Effector memory CD4-positive, alpha-beta T cell (primary cell): ENCODE measurements around the gene FNDC3B.

Experiments
- DNase-seq, 3 donors: peaks; one replicate each; pipeline ENCODE4 v3.0.0-alpha.2; 2020
- H3K27ac ChIP-seq: 2 replicates; pipeline ENCODE4 v1.7.0; 2013; ENCODE audit warnings: mild to moderate bottlenecking, low read length, moderate library complexity; ENCODE audit not compliant: insufficient read depth, poor library complexity, severe bottlenecking
- H3K27me3 ChIP-seq: replicated peaks from 2 replicates; pipeline ENCODE4 v1.7.0; 2013; ENCODE audit warnings: mild to moderate bottlenecking, low read length; ENCODE audit not compliant: insufficient read depth, control insufficient read depth, poor library complexity, severe bottlenecking
- H3K36me3 ChIP-seq: 2 replicates; pipeline ENCODE4 v1.7.0; 2013; ENCODE audit warnings: mild to moderate bottlenecking, low read length, moderate library complexity; ENCODE audit not compliant: control insufficient read depth, insufficient read depth
- H3K4me1 ChIP-seq: 2 replicates; pipeline ENCODE4 v1.7.0; 2013; ENCODE audit warnings: low read length, mild to moderate bottlenecking; ENCODE audit not compliant: control insufficient read depth, insufficient read depth, poor library complexity, severe bottlenecking
- H3K4me3 ChIP-seq: 2 replicates; pipeline ENCODE4 v1.7.0; 2013; ENCODE audit warnings: low read length, low read depth, mild to moderate bottlenecking; ENCODE audit not compliant: insufficient read depth, poor library complexity, severe bottlenecking
- H3K9me3 ChIP-seq: 2 replicates; pipeline ENCODE4 v1.7.0; 2013; ENCODE audit warnings: mild to moderate bottlenecking, low read length, moderate library complexity; ENCODE audit not compliant: control insufficient read depth

The FNDC3B gene

DNA sequence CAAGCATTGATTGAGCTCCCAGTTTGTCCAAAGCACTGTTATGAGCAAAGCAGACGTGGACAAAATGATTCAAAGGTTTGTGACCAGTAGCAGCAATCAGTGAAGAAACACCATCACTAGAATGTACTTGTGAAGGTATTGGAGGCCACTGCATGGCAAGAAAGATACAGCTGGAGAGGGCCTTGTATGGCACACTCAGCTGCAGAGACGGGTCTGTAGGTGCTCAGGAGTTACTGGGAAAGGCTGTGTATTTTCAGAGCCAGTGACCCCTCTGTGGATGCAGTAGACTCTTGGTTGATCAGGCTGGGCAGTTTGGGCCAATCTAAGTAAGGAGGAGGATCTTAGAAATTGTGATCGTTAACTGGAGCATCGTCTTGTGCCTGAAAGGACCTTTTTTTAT is 288.9 kb downstream of the FNDC3B start:
- Histone ChIP-seq H3K27ac (no peak overlapping the region), H3K4me3 (no peak overlapping the region), H3K9me3 (no peaks in the 10 kb centered on the region), H3K4me1 (no peaks in the 10 kb centered on the region), H3K36me3 (peaks cover 14% of the 10 kb centered on the region), H3K27me3 (no peaks in the 10 kb centered on the region)
- DNase-seq, result no peak

GRCh38 chr3:172329070-172329469 is 289.7 kb downstream of the FNDC3B start:
- H3K4me3 ChIP-seq, result no peak overlapping the region
- DNase-seq, result no peak
- H3K36me3 ChIP-seq, result peaks cover 14% of the 10 kb centered on the region

GRCh38 chr3:172330413-172330812 is 291.0 kb downstream of the FNDC3B start:
- Histone ChIP-seq H3K27me3 (no peaks in the 10 kb centered on the region), H3K36me3 (peaks cover 4% of the 10 kb centered on the region), H3K4me1 (no peaks in the 10 kb centered on the region), H3K27ac (no peak overlapping the region), H3K9me3 (no peaks in the 10 kb centered on the region), H3K4me3 (no peak overlapping the region)
- DNase-seq, result no peak

More at GRCh38 chr3:172329070-172329469, 289.7 kb downstream of the FNDC3B start:
- Histone ChIP-seq H3K4me1 (no peaks in the 10 kb centered on the region), H3K27ac (no peak overlapping the region), H3K27me3 (no peaks in the 10 kb centered on the region), H3K9me3 (no peaks in the 10 kb centered on the region)

DNA sequence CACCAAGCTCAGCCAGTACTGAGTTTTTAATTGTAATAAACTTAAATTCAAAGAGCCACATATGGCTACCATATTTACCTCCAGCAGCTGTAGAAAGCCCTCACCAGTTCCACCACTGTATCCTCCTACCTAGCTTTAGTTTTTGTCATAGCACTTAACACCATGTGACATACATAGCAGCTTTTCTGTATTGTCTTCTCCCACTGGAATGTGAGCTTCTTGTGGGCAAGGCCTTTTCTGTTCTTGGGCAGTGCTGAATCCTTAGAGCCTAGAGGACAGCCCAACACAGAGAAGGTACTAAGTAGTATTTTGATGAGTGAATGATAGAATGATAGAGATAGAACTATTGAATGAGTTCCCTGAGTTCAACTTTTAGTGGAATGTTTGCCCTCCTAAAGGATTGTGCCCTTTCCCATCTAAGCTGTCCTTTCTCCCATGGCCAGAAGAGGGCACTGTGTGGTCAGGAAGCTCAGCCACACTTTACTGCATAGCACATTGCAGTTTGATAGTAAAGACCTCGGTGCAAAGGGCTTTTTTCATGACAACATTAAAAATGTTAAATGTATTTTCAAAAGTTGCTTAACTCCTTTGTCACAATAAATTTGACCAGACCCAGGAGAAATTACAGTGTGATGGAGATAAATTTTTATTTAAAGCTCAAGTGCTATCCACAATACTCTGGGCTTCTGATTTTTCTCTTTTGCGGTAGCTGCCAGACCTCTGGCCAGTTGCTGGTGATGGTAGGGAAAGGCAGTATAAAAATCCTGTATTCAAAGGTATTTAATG is 293.1 kb downstream of the FNDC3B start:
- no peaks in the 10 kb centered on the region for H3K9me3 ChIP-seq
- DNase-seq, result peak; percentile 17 to 39 (median 19)
- H3K4me3 ChIP-seq, result no peak overlapping the region
- peaks cover 4% of the 10 kb centered on the region for H3K36me3 ChIP-seq
- no peak overlapping the region for H3K27ac ChIP-seq
- no peaks in the 10 kb centered on the region for H3K4me1 ChIP-seq
- no peaks in the 10 kb centered on the region for H3K27me3 ChIP-seq

- Histone ChIP-seq H3K4me1 (no peaks in the 10 kb centered on the region), H3K36me3 (peaks cover 7% of the 10 kb centered on the region), H3K27me3 (no peaks in the 10 kb centered on the region), H3K4me3 (no peak overlapping the region), H3K9me3 (no peaks in the 10 kb centered on the region), H3K27ac (no peak overlapping the region)
- no peak for DNase-seq
Observed at GRCh38 chr3:172333042-172333377, 293.6 kb downstream of the FNDC3B start.

GRCh38 chr3:172333692-172334457 is 294.5 kb downstream of the FNDC3B start:
- no peaks in the 10 kb centered on the region for H3K27me3 ChIP-seq
- no peak overlapping the region for H3K4me3 ChIP-seq
- H3K9me3 ChIP-seq, result no peaks in the 10 kb centered on the region
- DNase-seq, result no peak
- no peaks in the 10 kb centered on the region for H3K4me1 ChIP-seq
- no peak overlapping the region for H3K27ac ChIP-seq
- peaks cover 7% of the 10 kb centered on the region for H3K36me3 ChIP-seq

DNA sequence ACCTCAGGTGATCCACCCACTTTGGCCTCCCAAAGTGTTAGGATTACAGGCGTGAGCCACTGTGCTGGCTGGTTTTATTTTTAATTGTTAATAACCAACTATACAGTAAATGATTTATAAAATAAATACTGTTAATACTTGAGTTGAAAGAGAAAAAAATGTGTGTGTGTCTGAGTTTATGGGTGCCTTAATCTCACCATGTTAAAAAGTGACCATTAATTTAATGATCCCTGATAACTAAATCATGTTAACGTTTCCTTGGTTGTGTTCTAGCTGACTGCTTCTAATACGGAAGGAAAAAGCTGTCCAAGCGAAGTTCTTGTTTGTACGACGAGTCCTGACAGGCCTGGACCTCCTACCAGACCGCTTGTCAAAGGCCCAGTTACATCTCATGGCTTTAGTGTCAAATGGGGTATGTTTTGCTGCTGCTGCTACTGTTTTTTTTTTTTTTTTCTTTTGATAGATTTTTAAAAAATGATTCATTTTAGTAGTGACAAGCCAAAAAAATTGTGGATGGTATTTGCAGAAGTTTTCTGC is 295.4 kb downstream of the FNDC3B start:
- Histone ChIP-seq H3K9me3 (no peaks in the 10 kb centered on the region), H3K27ac (no peak overlapping the region), H3K4me3 (no peak overlapping the region), H3K27me3 (no peaks in the 10 kb centered on the region), H3K4me1 (no peaks in the 10 kb centered on the region), H3K36me3 (peaks cover 3% of the 10 kb centered on the region)
- DNase-seq, result no peak

- Histone ChIP-seq H3K36me3 (peaks cover 9% of the 10 kb centered on the region), H3K4me3 (no peak overlapping the region), H3K4me1 (no peaks in the 10 kb centered on the region), H3K27me3 (no peaks in the 10 kb centered on the region), H3K9me3 (no peaks in the 10 kb centered on the region), H3K27ac (no peak overlapping the region)
- DNase-seq, result no peak
Observed at GRCh38 chr3:172339892-172340291, 300.5 kb downstream of the FNDC3B start.

DNA sequence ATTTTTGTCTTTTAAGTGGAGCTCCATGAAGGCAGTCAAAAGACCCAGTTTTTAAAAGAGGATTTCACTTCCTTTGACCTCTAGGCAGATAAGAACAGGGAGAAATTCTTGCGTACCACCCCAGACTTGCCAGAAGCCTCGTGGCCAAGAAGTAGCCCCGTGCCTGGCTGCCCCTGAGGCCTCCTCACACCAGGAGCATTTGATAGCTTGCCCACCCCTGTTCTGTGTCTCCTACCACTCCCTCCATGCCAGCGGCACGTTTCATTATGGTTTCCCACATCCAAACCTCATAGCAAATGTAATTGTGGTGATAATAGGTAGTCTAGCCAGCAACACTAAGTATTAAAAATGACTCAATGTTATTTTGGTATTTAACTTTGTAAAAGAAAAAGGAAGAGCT is 301.2 kb downstream of the FNDC3B start:
- Histone ChIP-seq H3K27ac (no peak overlapping the region), H3K36me3 (peaks cover 9% of the 10 kb centered on the region)
- DNase-seq, result no peak

GRCh38 chr3:172341482-172342059 is 302.2 kb downstream of the FNDC3B start:
- H3K27ac ChIP-seq, result no peak overlapping the region
- H3K4me3 ChIP-seq, result no peak overlapping the region
- H3K4me1 ChIP-seq, result no peaks in the 10 kb centered on the region
- H3K9me3 ChIP-seq, result no peaks in the 10 kb centered on the region
- DNase-seq, result no peak
- no peaks in the 10 kb centered on the region for H3K27me3 ChIP-seq
- H3K36me3 ChIP-seq, result peaks cover 9% of the 10 kb centered on the region

More for the DNA sequence above, 301.2 kb downstream of the FNDC3B start:
- no peak overlapping the region for H3K4me3 ChIP-seq
- H3K27me3 ChIP-seq, result no peaks in the 10 kb centered on the region
- no peaks in the 10 kb centered on the region for H3K4me1 ChIP-seq
- H3K9me3 ChIP-seq, result no peaks in the 10 kb centered on the region
